Activated CD4-positive, alpha-beta T cell treated with anti-CD3 and anti-CD28 coated beads, Interleukin-2, amount 10 ng/mL, durations not matched to agents 7 days and 5 days (primary cell): ENCODE results near the gene ENDOU. TPM values are rescaled to one million over a fixed set of nuclear protein-coding genes. Genes with fewer than 3 reads are reported as not detected.

Source experiments
- CTCF ChIA-PET: fragments of 350-600 bp; sonication (Branson Sonifier 250); formaldehyde crosslinking; loops from one replicate; lab custom pipeline; 2021; ENCODE audit warnings: antibody characterized with exemption; lab: Charles Lee
- POLR2A ChIA-PET: fragments of 350-600 bp; sonication (Branson Sonifier 250); formaldehyde crosslinking; loops from one replicate; lab custom pipeline; 2021; ENCODE audit warnings: antibody characterized with exemption; lab: Charles Lee
- DNase-seq: peaks from one replicate; pipeline ENCODE4 v3.0.0-alpha.2; 2020
- H3K27ac Mint-ChIP-seq: one replicate; pipeline ENCODE4 v1.8.0; 2021; ENCODE audit warnings: mild to moderate bottlenecking, moderate library complexity, mixed read lengths
- H3K27me3 Mint-ChIP-seq: one replicate; pipeline ENCODE4 v1.8.0; 2021; ENCODE audit warnings: mixed read lengths
- H3K36me3 Mint-ChIP-seq: one replicate; pipeline ENCODE4 v1.8.0; 2021; ENCODE audit warnings: low read depth, mixed read lengths
- H3K4me1 Mint-ChIP-seq: one replicate; pipeline ENCODE4 v1.8.0; 2021; ENCODE audit warnings: mixed read lengths
- H3K4me3 Mint-ChIP-seq: one replicate; pipeline ENCODE4 v1.8.0; 2021; ENCODE audit warnings: mild to moderate bottlenecking, moderate library complexity, mixed read lengths
- H3K9me3 Mint-ChIP-seq: one replicate; pipeline ENCODE4 v1.8.0; 2021; ENCODE audit warnings: mixed read lengths
- total RNA-seq, 2 experiments: library from RNA; stranded (reverse); gene quantifications; one replicate each; pipeline ENCODE4 v1.2.3, GENCODE V29; 2021

Gene ENDOU
- total RNA-seq, result not detected

GRCh38 chr12:47725091-47725772 is at the start of gene ENDOU:
TSS of gene ENDOU (minus strand) at chr12:47725490. CDS start at chr12:47725413, 77 bp downstream.
- peak within 1 kb of the TSS; percentile 27 for H3K27ac Mint-ChIP-seq
- ChIA-PET POLR2A (no interaction called here), CTCF (interaction anchor here (0.6 to 5.1 kb wide), 7 partner anchors 10 to 224 kb away, joined by 3 to 40 read pairs (median 5); no protein-coding TSS in a partner anchor)
- no peaks in the 10 kb centered on the region for H3K27me3 Mint-ChIP-seq
- H3K36me3 Mint-ChIP-seq, result peaks cover 3% of the 10 kb centered on the region
- DNase-seq, result no peak
- H3K4me1 Mint-ChIP-seq, result peaks cover 29% of the 10 kb centered on the region
- no peak within 1 kb of the TSS for H3K4me3 Mint-ChIP-seq
- no peaks in the 10 kb centered on the region for H3K9me3 Mint-ChIP-seq

GRCh38 chr12:47774663-47775062 is 49.4 kb upstream of the ENDOU start:
- ChIA-PET CTCF (interaction anchor here (1.0 to 2.7 kb wide), 5 partner anchors 17 to 63 kb away, joined by 3 to 8 read pairs (median 6); partner anchors contain the start of gene RAPGEF3), POLR2A (no interaction called here)
- DNase-seq, result no peak
- no peak overlapping the region for H3K27ac Mint-ChIP-seq
- no peaks in the 10 kb centered on the region for H3K36me3 Mint-ChIP-seq
- peaks cover 9% of the 10 kb centered on the region for H3K27me3 Mint-ChIP-seq
- H3K4me1 Mint-ChIP-seq, result peaks cover 49% of the 10 kb centered on the region
- H3K4me3 Mint-ChIP-seq, result peak overlapping the region; percentile 88
- no peaks in the 10 kb centered on the region for H3K9me3 Mint-ChIP-seq

GRCh38 chr12:47773858-47774580 is 48.7 kb upstream of the ENDOU start:
- POLR2A ChIA-PET, result no interaction called here
- no peak for DNase-seq
- Mint-ChIP-seq H3K9me3 (no peaks in the 10 kb centered on the region), H3K4me1 (peaks cover 43% of the 10 kb centered on the region), H3K27me3 (peaks cover 9% of the 10 kb centered on the region), H3K27ac (peak overlapping the region; percentile 80), H3K4me3 (peak overlapping the region; percentile 88), H3K36me3 (no peaks in the 10 kb centered on the region)
- CTCF ChIA-PET, result interaction anchor here (1.0 to 2.8 kb wide), 5 partner anchors 8 to 64 kb away, joined by 3 to 15 read pairs (median 7); partner anchors contain the start of gene RAPGEF3

GRCh38 chr12:47773062-47773857 is 48.0 kb upstream of the ENDOU start, which contains the start of gene SLC48A1:
TSS of gene SLC48A1 (plus strand) at chr12:47773238. CDS start at chr12:47773305, 67 bp downstream.
- Mint-ChIP-seq H3K27me3 (peaks cover 9% of the 10 kb centered on the region), H3K4me1 (peaks cover 40% of the 10 kb centered on the region), H3K4me3 (peak within 1 kb of the TSS; percentile 88), H3K36me3 (no peaks in the 10 kb centered on the region), H3K27ac (peak within 1 kb of the TSS; percentile 80), H3K9me3 (no peaks in the 10 kb centered on the region)
- ChIA-PET CTCF (interaction anchor here (0.7 to 2.8 kb wide), 6 partner anchors 9 to 176 kb away, joined by 3 to 15 read pairs (median 5); no protein-coding TSS in a partner anchor), POLR2A (no interaction called here)
- peak; percentile 67 for DNase-seq

GRCh38 chr12:47772738-47773061 is 47.4 kb upstream of the ENDOU start:
- Mint-ChIP-seq H3K4me3 (peak overlapping the region; percentile 78), H3K4me1 (peaks cover 36% of the 10 kb centered on the region), H3K27ac (peak overlapping the region; percentile 68), H3K9me3 (no peaks in the 10 kb centered on the region), H3K36me3 (no peaks in the 10 kb centered on the region), H3K27me3 (peaks cover 9% of the 10 kb centered on the region)
- POLR2A ChIA-PET, result no interaction called here
- DNase-seq, result no peak
- CTCF ChIA-PET, result interaction anchor here (1.3 to 2.8 kb wide), 4 partner anchors 9 to 66 kb away, joined by 3 to 15 read pairs (median 4); no protein-coding TSS in a partner anchor

GRCh38 chr12:47772094-47772660 is 46.9 kb upstream of the ENDOU start:
- H3K27ac Mint-ChIP-seq, result peak overlapping the region; percentile 68
- no peaks in the 10 kb centered on the region for H3K36me3 Mint-ChIP-seq
- H3K4me1 Mint-ChIP-seq, result peaks cover 39% of the 10 kb centered on the region
- ChIA-PET POLR2A (no interaction called here), CTCF (interaction anchor here (0.6 to 2.8 kb wide), 6 partner anchors 17 to 66 kb away, joined by 4 to 15 read pairs (median 5); partner anchors contain the start of gene ENDOU)
- H3K9me3 Mint-ChIP-seq, result no peaks in the 10 kb centered on the region
- peak overlapping the region; percentile 78 for H3K4me3 Mint-ChIP-seq
- DNase-seq, result no peak
- H3K27me3 Mint-ChIP-seq, result peaks cover 15% of the 10 kb centered on the region

GRCh38 chr12:47771304-47771703 is 46.0 kb upstream of the ENDOU start:
- H3K4me1 Mint-ChIP-seq, result peaks cover 37% of the 10 kb centered on the region

GRCh38 chr12:47770086-47770726 is 44.9 kb upstream of the ENDOU start:
- H3K27me3 Mint-ChIP-seq, result peaks cover 17% of the 10 kb centered on the region
- POLR2A ChIA-PET, result no interaction called here

More at GRCh38 chr12:47771304-47771703, 46.0 kb upstream of the ENDOU start:
- no peaks in the 10 kb centered on the region for H3K9me3 Mint-ChIP-seq
- no peak for DNase-seq
- H3K36me3 Mint-ChIP-seq, result no peaks in the 10 kb centered on the region
- ChIA-PET POLR2A (no interaction called here), CTCF (interaction anchor here (0.5 to 7.2 kb wide), 8 partner anchors 8 to 67 kb away, joined by 3 to 124 read pairs (median 5); partner anchors contain the start of gene RAPGEF3)
- no peak overlapping the region for H3K27ac Mint-ChIP-seq
- H3K27me3 Mint-ChIP-seq, result peaks cover 15% of the 10 kb centered on the region
- no peak overlapping the region for H3K4me3 Mint-ChIP-seq

GRCh38 chr12:47769234-47770085 is 44.2 kb upstream of the ENDOU start:
- Mint-ChIP-seq H3K36me3 (no peaks in the 10 kb centered on the region), H3K4me3 (no peak overlapping the region), H3K9me3 (no peaks in the 10 kb centered on the region), H3K27me3 (peaks cover 17% of the 10 kb centered on the region), H3K4me1 (peaks cover 26% of the 10 kb centered on the region), H3K27ac (no peak overlapping the region)
- no peak for DNase-seq
- POLR2A ChIA-PET, result no interaction called here
- CTCF ChIA-PET, result interaction anchor here (1.2 to 7.2 kb wide), 6 partner anchors 10 to 62 kb away, joined by 3 to 124 read pairs (median 22); partner anchors contain the start of gene RAPGEF3

More at GRCh38 chr12:47770086-47770726, 44.9 kb upstream of the ENDOU start:
- Mint-ChIP-seq H3K9me3 (no peaks in the 10 kb centered on the region), H3K4me1 (peaks cover 31% of the 10 kb centered on the region), H3K4me3 (no peak overlapping the region), H3K27ac (no peak overlapping the region), H3K36me3 (no peaks in the 10 kb centered on the region)
- no peak for DNase-seq
- CTCF ChIA-PET, result interaction anchor here (1.1 to 7.2 kb wide), 6 partner anchors 9 to 52 kb away, joined by 3 to 124 read pairs (median 8); partner anchors contain the start of gene RAPGEF3

GRCh38 chr12:47768323-47768811 is 43.1 kb upstream of the ENDOU start:
- H3K4me3 Mint-ChIP-seq, result no peak overlapping the region
- POLR2A ChIA-PET, result no interaction called here
- H3K9me3 Mint-ChIP-seq, result no peaks in the 10 kb centered on the region

More at GRCh38 chr12:47768323-47768811, 43.1 kb upstream of the ENDOU start:
- H3K4me1 Mint-ChIP-seq, result peaks cover 18% of the 10 kb centered on the region
- H3K27ac Mint-ChIP-seq, result no peak overlapping the region
- H3K36me3 Mint-ChIP-seq, result no peaks in the 10 kb centered on the region
- CTCF ChIA-PET, result interaction anchor here (0.7 to 7.2 kb wide), 14 partner anchors 10 to 101 kb away, joined by 3 to 124 read pairs (median 5); partner anchors contain the start of gene RAPGEF3
- no peak for DNase-seq
- peaks cover 17% of the 10 kb centered on the region for H3K27me3 Mint-ChIP-seq
